ENCODE results near the gene NUTM2E.
"Not testable (repeated sequence)": the region's sequence is repeated elsewhere in the genome, so short reads cannot be mapped to it uniquely, and the experiment has no call there.

NUTM2E gene

DNA sequence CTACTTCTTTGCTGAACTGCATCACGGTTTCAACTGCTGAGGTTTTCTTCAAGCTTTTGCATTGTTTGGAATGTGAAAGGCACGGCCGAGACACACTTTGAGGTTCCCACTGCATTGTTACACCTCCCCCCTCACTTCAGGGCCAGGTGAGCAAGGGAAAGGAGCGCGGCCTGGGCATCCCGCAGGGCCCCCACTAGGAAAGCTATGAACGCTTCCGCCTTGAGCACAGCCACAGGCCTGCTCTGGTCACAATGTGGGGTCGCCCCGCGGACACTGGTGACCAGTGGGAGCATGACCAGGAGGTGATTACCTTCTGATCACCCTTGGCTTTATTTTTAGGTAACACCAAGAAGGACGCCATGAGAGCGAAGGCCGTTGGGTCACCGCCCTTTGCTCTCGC is 11.9 kb downstream of the NUTM2E start:
- H3K4me3 ChIP-seq (ENCODE audit: low read depth, low read length); DNase-seq (ENCODE audit: low read depth): not testable (repeated sequence)

GRCh38 chr10:79853191-79853854 is 26.8 kb downstream of the NUTM2E start:
- DNase-seq (ENCODE audit: low read depth); H3K4me3 ChIP-seq (ENCODE audit: low read depth, low read length): not testable (repeated sequence)

- not testable (repeated sequence) for H3K4me3 ChIP-seq (ENCODE audit: low read depth, low read length); DNase-seq (ENCODE audit: low read depth)
These were observed 35.7 kb downstream of the NUTM2E start for GRCh38 chr10:79862269-79862668.

DNA sequence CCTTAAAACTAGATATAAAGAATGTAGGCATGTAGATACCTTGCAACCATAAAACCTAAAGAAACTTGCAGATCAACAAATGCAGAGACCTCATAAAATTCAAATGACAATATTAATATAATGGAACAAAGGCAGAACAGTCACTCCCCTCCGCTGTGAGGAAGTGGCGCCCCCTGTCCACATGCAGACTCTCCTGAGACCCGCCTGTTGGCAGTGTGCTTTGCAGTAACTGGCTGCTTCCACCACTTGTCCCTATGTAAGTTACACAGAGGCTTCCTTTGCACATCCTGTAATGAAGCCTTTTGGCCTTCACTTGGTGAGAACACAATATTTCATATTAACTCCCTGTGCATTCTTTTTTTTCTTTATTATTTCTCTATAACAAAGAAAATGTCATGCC is 36.3 kb downstream of the NUTM2E start:
- not testable (repeated sequence) for H3K4me3 ChIP-seq (ENCODE audit: low read depth, low read length); DNase-seq (ENCODE audit: low read depth)

- DNase-seq (ENCODE audit: low read depth): not testable (repeated sequence)
These were observed 40.5 kb downstream of the NUTM2E start for GRCh38 chr10:79866903-79867551.

GRCh38 chr10:79868023-79868422 is 41.5 kb downstream of the NUTM2E start:
- DNase-seq (ENCODE audit: low read depth); H3K4me3 ChIP-seq (ENCODE audit: low read depth, low read length): not testable (repeated sequence)

More at GRCh38 chr10:79866903-79867551, 40.5 kb downstream of the NUTM2E start:
- not testable (repeated sequence) for H3K4me3 ChIP-seq (ENCODE audit: low read depth, low read length)

DNA sequence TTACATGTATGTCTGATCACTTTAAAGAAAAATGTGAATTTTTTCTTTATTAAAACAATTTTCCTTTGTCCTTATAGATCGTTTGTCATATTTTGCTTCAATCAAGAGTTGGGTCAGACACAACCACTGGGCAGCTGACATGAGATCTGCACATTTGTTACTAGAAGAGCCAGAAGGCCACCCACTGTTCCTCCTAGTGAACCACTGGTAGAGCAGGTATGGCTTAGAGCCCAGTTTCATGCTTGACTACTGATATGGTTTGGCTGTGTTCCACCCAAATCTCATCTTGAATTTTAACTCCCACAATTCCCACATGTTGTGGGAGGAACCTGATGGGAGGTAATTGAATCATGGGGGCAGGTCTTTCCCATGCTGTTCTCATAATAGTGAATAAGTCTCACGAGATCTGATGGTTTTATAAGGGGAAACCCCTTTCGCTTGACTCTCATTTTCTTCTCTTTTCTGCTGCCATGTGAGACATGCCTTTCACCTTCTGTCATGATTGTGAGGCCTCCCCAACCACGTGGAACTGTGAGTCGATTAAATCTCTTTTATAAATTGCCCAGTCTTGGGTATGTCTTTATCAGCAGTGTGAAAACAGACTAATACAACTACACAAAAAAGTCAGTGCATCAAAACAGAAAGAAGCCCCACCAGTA is 43.0 kb downstream of the NUTM2E start:
- not testable (repeated sequence) for DNase-seq (ENCODE audit: low read depth); H3K4me3 ChIP-seq (ENCODE audit: low read depth, low read length)

DNA sequence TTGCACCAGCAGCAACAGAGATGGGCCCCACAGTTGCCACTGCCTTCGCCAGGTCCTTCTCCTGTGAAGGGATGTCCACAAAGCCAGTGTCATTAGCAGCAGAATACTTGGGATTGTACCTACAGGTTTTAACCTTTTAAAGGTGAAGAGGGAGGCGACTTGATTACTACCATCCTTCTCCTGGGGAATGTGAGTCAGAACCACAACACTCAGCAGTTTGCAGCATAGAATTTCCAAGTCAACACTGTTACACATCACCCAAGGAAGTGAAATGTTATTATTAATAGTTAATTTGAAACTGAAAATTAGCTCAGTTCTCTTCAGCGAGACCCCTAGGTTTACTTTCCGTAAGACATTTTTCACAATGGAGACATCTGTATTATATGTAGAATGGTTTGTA is 45.2 kb downstream of the NUTM2E start:
- DNase-seq (ENCODE audit: low read depth); H3K4me3 ChIP-seq (ENCODE audit: low read depth, low read length): not testable (repeated sequence)

Data from LNCaP clone FGC (cell line).